ENCODE data around the gene SLC25A21. TPM values are rescaled to one million over a fixed set of nuclear protein-coding genes. Genes with fewer than 3 reads are reported as not detected.

Gene SLC25A21
- total RNA-seq, 1 donor from 2014 or later, result 2.3 TPM

GRCh38 chr14:36940476-36940875, 231.9 kb downstream of the SLC25A21 start:
- peaks cover 56% of the 10 kb centered on the region for H3K27me3 Mint-ChIP-seq (ENCODE audit: low read depth)

GRCh38 chr14:36939265-36939664, 233.1 kb downstream of the SLC25A21 start:
- Mint-ChIP-seq H3K27me3 (ENCODE audit: low read depth) (peaks cover 47% of the 10 kb centered on the region), H3K4me1 (peaks cover 6% of the 10 kb centered on the region), H3K9me3 (no peaks in the 10 kb centered on the region), H3K27ac (no peak overlapping the region), H3K4me3 (no peak overlapping the region), H3K36me3 (no peaks in the 10 kb centered on the region)
- TF ChIP-seq CTCF (IDR thresholded peaks at IDR 0.05; ENCODE audit: unreplicated experiment), result no peak
- DNase-seq (ENCODE audit: low spot score in 2 of 2, unreplicated experiment in 2 of 2), result no peak

More at GRCh38 chr14:36940476-36940875, 231.9 kb downstream of the SLC25A21 start:
- DNase-seq (ENCODE audit: low spot score in 2 of 2, unreplicated experiment in 2 of 2), result no peak
- no peak for TF ChIP-seq CTCF (IDR thresholded peaks at IDR 0.05; ENCODE audit: unreplicated experiment)
- Mint-ChIP-seq H3K4me1 (peaks cover 6% of the 10 kb centered on the region), H3K36me3 (no peaks in the 10 kb centered on the region), H3K4me3 (no peak overlapping the region), H3K9me3 (no peaks in the 10 kb centered on the region), H3K27ac (no peak overlapping the region)

DNA sequence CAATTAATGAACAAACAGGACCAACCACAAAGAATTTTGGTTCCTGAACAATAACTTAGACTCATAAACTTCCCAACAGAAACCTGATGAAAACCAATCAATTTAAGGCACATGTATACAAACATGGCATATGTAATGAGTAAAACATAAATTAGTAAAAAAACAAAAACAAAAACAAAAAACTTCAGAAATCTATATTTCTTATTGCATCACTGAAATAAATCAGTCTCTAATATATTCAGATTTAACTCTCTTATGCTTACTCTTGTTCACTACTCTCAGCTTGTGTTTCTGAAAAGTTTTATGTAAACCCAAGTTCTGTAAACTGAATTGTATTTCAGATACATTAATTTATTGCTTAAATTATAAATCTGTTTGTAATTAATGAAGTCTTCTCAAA, 233.7 kb downstream of the SLC25A21 start:
- Mint-ChIP-seq H3K9me3 (no peaks in the 10 kb centered on the region), H3K27ac (no peak overlapping the region), H3K27me3 (ENCODE audit: low read depth) (peaks cover 46% of the 10 kb centered on the region), H3K36me3 (no peaks in the 10 kb centered on the region), H3K4me1 (peaks cover 6% of the 10 kb centered on the region), H3K4me3 (no peak overlapping the region)
- DNase-seq (ENCODE audit: low spot score in 2 of 2, unreplicated experiment in 2 of 2), result no peak
- TF ChIP-seq CTCF (IDR thresholded peaks at IDR 0.05; ENCODE audit: unreplicated experiment), result no peak

- no peak overlapping the region for H3K27ac Mint-ChIP-seq
These were observed 236.3 kb downstream of the SLC25A21 start for GRCh38 chr14:36935976-36936678.

GRCh38 chr14:36934304-36934703, 238.1 kb downstream of the SLC25A21 start:
- Mint-ChIP-seq H3K4me3 (no peak overlapping the region), H3K27ac (no peak overlapping the region), H3K27me3 (ENCODE audit: low read depth) (peaks cover 33% of the 10 kb centered on the region), H3K4me1 (peaks cover 6% of the 10 kb centered on the region), H3K36me3 (no peaks in the 10 kb centered on the region), H3K9me3 (no peaks in the 10 kb centered on the region)
- TF ChIP-seq CTCF (IDR thresholded peaks at IDR 0.05; ENCODE audit: unreplicated experiment), result no peak
- DNase-seq (ENCODE audit: low spot score in 2 of 2, unreplicated experiment in 2 of 2), result no peak

More at GRCh38 chr14:36935976-36936678, 236.3 kb downstream of the SLC25A21 start:
- Mint-ChIP-seq H3K36me3 (no peaks in the 10 kb centered on the region), H3K4me1 (peaks cover 6% of the 10 kb centered on the region), H3K27me3 (ENCODE audit: low read depth) (peaks cover 35% of the 10 kb centered on the region), H3K9me3 (no peaks in the 10 kb centered on the region), H3K4me3 (no peak overlapping the region)
- DNase-seq (ENCODE audit: low spot score in 2 of 2, unreplicated experiment in 2 of 2), result no peak
- no peak for TF ChIP-seq CTCF (IDR thresholded peaks at IDR 0.05; ENCODE audit: unreplicated experiment)
